H1 (cell line): Measurements from ENCODE around the gene MRRF. TPM values are rescaled to one million over a fixed set of nuclear protein-coding genes. Genes with fewer than 3 reads are reported as not detected.
A peak's percentile ranks its signal among the peaks of the same experiment; 100 is the strongest.

Experiments
- ATF2 ChIP-seq: IDR thresholded peaks from 2 replicates; pipeline ENCODE4 v1.6.1; 2012; ENCODE audit warnings: low read length, inconsistent platforms
- NANOG ChIP-seq: IDR thresholded peaks from 2 replicates; pipeline ENCODE4 v1.6.1; 2011; ENCODE audit warnings: low read length, low read depth, mild to moderate bottlenecking, inconsistent platforms; ENCODE audit not compliant: insufficient read depth, poor library complexity, severe bottlenecking
- SUZ12 ChIP-seq: fragments of 200-600 bp; sonication (generic); IDR thresholded peaks from 2 replicates; pipeline ENCODE4 v1.6.1; 2012; ENCODE audit warnings: mild to moderate bottlenecking, inconsistent platforms, low read length, moderate library complexity, mixed read lengths
- TCF12 ChIP-seq: IDR thresholded peaks from 2 replicates; pipeline ENCODE4 v1.6.1; 2011; ENCODE audit warnings: low read depth, mild to moderate bottlenecking, low read length
- polyA plus RNA-seq, 7 experiments: library from polyadenylated mRNA; depleted of rRNA in 3 of 7; stranded (reverse) in 5 of 7; unstranded in 2 of 7; fragments of >200 nt in 5 of 7; fragments of 200-250 nt in 2 of 7; gene quantifications; 1 replicate in 5 of 7; 2 replicates in 1 of 7; 4 replicates in 1 of 7; pipeline versions ENCODE4 v1.2.1 to v1.2.3, GENCODE V29; 2011 to 2013; ENCODE audit warnings: missing spikeins in 2 of 7, mixed read lengths in 2 of 7
- total RNA-seq: library from RNA; stranded (reverse); fragmentation: NEBNext Ultra II Directional; extraction: Animal tissue kit (Norgen Biotek cat#: 25700); gene quantifications from 2 replicates; pipeline ENCODE4 v1.2.1, GENCODE V29; 2021

Gene MRRF
- total and polyA plus RNA-seq, 2 of the 8 experiments (the other 6 are each of a cell fraction or from before 2014, with no cell fraction given), result 29.4 to 47.8 TPM

- no peak for TF ChIP-seq ATF2
- peak; percentile 73 for TF ChIP-seq NANOG
- TF ChIP-seq SUZ12, result peak; percentile 64
- TF ChIP-seq TCF12, result no peak
Observed at GRCh38 chr9:122216798-122217418, 47.8 kb upstream of the MRRF start (continued).
